Fibroblast of skin of back (primary cell): ENCODE results near the gene SHOC2.

Experiments used
- DNase-seq: peaks from one replicate; pipeline ENCODE4 v3.0.0-alpha.2; 2013

SHOC2 gene

GRCh38 chr10:110946496-110946895 lies 27.1 kb downstream of the SHOC2 start:
- DNase-seq, result no peak

DNA sequence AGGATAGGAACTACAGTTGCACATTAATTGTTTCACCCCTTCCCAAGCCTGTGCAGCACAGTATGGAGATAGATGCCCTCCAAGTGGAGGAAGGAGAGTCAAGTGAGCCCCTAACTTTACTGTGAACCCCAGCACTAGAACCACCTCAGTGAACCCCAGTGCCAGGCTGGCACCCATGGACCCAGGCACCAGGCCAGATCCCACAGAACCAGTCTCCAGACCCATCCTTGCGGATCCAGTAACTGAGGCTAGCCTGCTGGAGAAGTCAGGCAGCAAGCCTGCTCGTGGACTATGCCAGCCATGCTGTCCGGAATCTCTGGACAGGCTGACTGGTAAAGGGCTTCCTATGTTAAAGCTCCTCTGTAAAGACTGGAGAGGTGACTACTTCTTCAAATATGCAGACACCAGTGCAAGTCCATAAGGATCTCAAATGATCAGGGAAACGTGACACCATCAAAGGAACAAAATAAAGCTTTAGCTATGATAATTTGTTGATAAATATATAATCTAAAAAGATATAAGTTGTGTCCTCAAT lies 27.7 kb downstream of the SHOC2 start:
- DNase-seq, result peak; percentile 68

- DNase-seq, result no peak
Measured at GRCh38 chr10:110951381-110951780, 32.0 kb downstream of the SHOC2 start.

- DNase-seq, result no peak
Measured at GRCh38 chr10:110957606-110958005, 38.2 kb downstream of the SHOC2 start.

- no peak for DNase-seq
Measured at GRCh38 chr10:110959379-110960332, 40.3 kb downstream of the SHOC2 start.

DNA sequence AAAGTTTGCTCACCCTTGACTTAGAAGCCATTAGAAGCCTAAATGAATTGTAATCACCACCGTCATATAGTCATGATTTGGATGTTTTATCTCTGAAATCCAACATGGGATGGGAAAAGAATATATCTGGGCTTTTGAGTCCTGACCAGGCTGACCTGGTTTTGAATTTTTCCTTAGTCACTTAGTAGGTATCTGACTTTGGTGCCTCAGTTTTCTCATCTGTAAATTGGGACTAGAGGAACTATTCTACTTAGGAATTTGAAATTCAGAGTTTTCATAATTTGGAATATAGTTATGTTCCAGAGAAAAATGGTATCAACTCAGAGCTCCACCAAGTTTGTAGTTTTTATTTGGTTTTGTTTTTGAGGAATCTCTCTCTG lies 40.9 kb downstream of the SHOC2 start:
- DNase-seq, result no peak

DNA sequence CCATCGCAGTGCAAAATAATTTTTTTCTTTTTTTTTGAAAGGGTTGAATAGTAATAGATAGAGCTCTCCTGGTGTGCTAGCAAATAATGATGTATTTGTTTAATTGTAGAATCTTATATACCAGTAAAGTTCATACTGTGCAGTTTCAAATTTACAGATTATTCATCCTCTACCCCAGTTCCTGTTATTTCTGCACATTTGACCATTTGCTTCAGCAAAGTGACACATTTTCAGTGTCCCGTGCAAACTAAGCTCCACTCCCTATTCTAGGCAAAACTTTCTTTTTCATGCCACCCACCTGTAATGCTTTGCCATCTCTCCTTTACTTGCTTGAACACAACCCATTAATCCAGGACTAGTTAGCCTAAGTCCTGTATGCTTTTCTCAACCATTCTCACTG lies 43.0 kb downstream of the SHOC2 start:
- DNase-seq, result no peak

- no peak for DNase-seq
Measured at GRCh38 chr10:110963162-110963561, 43.8 kb downstream of the SHOC2 start.

DNA sequence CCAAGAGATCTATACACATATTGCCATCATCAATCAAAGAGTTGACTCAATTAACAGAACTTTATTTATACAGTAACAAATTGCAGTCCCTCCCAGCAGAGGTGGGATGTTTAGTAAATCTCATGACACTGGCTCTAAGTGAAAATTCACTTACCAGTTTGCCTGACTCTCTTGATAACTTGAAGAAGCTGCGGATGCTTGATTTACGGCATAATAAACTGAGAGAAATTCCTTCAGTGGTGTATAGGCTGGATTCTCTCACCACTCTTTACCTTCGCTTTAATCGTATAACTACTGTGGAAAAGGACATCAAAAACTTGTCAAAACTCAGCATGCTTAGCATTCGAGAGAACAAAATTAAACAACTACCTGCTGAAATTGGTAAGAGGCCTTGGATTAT lies 45.3 kb downstream of the SHOC2 start:
- DNase-seq, result no peak

GRCh38 chr10:110965216-110965615 lies 45.8 kb downstream of the SHOC2 start:
- no peak for DNase-seq

DNA sequence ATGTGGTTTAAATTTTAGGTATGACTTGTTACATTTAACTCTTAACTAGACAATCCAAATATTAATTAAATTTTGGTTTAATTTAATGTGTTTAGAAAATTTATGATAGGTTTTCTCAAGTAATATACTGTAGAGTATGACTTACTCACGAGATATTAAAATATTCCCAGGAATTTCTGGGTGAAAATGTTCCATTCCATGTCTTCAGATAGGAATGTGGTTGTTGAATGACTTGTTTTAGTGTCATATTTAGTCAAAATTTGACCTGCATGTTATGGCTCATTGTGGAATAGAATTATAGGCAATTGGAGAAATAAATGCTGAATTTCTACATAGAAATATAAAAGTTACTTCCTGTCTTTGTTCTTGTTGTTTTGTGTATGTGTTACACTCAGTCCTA lies 46.7 kb downstream of the SHOC2 start:
- DNase-seq, result peak; percentile 64

GRCh38 chr10:110967009-110967630 lies 47.7 kb downstream of the SHOC2 start:
- DNase-seq, result no peak

DNA sequence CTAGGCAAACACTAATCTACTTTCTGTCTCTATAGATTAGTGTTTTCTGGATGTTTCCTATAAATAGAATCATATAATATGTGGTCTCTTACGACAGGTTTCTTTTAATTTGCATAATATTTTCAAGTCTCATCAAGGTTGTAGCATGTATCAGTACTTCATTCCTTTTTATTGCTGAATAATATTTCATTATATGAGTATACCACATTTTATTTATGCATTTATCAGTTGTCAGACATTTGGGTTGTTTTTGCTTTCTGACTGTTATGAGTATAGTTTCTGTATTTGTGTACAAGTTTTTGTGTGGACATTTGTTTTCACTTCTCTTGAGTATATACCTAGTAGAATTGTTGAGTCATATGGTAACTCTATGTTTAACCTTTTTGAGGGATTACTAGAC lies 48.2 kb downstream of the SHOC2 start:
- DNase-seq, result no peak

GRCh38 chr10:110969183-110969582 lies 49.8 kb downstream of the SHOC2 start:
- DNase-seq, result no peak

DNA sequence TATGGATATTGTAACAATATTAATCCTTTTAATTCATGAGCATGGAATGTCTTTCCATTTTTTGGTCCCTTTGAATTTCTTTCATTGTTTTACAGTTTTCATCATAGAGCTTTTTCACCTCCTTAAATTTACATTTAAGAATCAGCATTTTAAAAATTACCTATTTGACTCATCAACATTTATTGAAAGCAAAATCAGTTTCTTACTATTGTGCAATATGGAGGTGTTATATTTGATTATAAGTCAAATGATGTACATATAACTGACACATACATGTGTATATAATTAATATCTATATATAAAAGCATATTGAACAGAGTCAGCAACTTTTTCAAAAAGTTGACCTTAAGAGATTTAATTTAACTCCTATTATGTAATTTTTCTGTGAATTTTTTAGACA lies 52.2 kb downstream of the SHOC2 start:
- no peak for DNase-seq

DNA sequence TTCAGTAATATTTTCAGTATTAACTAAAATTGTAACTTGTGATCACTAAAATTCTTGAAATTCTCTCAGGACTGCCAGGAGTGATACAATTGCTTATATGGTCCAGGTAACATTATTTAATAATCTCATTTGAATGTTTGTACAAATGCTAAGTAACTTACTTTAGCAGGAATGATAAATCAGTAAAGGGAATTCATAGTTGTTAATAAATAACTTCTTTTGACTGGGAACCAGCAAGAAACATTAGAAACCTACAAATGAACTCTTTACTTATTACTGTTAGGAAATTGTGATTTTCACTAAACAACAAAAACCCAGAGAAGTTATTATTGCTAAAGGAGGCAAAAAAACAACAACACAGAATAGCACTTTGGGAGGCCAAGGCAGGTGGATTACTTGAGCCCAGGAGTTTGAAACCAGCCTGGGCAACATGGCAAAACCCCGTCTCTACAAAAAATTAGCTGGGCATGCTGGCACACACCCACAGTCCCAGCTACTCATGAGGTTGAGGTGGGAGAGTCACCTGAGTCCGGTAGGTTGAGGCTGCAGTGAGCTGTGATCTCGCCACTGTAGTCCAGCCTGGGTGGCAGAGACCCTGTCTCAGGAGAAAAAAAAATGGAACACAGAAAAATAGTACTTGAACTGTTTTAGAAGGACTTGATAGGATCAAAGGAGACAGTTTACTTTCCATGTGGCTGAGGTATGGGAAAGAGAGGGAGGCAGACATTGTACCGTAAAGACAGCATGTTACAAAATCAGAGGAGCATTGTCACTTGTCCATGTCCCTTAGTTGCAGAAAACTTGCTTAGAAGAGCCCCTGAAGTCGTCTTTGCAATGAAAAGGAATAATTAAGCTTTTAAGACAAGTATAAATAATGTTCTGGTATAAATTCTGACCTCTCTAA lies 53.1 kb downstream of the SHOC2 start:
- no peak for DNase-seq

- DNase-seq, result no peak
Measured at GRCh38 chr10:110973400-110973799, 54.0 kb downstream of the SHOC2 start.

DNA sequence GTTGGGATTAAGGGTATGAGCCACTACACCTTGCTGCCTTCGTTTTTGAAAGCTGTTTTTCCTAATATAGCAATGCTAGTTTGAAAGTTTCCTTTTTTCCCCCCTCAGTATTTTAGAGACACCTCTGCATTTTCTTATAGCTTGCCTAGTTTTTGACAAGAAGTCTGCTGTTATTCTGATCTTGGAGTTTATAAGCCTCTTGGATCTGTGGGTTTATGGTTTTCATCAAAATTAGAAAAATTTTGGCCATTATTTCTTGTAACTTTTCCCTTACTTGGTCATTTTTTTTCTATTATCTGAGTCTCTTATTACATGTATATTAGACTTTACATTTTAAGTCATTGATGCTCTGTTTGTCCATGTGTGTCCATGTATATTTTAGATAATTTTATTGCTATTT lies 57.2 kb downstream of the SHOC2 start:
- no peak for DNase-seq

DNA sequence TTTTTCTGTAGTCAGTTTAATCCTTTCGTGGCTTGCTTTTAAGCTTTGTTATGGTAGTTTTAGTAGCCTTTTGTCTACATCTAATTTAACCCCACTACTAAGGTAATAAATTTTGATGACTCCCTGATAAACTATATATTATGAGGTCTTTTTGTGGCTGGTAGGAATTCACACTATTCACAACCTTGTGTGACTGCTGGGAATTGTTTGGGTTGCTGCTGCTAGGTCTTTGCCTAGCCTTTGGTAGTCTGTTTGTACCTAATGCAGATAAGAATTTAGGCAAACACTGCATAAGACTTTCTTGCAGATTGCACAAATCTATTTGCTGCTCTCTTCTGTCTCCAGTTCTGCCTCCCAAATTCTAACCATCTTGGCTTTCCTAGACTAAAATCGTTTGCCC lies 58.3 kb downstream of the SHOC2 start:
- no peak for DNase-seq

- DNase-seq, result no peak
Measured at GRCh38 chr10:110978204-110978603, 58.8 kb downstream of the SHOC2 start.

DNA sequence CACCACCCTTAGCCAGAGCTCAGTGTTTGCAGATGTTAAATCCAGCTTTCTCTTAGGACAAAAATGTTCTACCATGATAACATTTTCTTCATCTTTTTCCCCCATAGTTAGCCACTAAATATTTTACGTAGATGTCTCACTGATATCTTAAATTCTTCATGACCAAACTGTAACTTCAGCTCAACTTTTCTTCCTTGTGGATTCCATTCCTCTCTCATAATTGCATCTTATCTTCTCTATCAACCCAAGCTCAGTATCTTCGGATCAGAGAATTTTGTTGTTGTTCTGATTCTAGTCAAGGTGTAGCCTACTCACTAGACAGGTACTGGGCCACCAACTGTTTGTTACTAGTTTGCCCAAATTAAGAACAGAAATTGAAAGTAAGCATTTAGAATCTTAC lies 60.2 kb downstream of the SHOC2 start:
- DNase-seq, result no peak

GRCh38 chr10:110980807-110981206 lies 61.4 kb downstream of the SHOC2 start:
- no peak for DNase-seq

DNA sequence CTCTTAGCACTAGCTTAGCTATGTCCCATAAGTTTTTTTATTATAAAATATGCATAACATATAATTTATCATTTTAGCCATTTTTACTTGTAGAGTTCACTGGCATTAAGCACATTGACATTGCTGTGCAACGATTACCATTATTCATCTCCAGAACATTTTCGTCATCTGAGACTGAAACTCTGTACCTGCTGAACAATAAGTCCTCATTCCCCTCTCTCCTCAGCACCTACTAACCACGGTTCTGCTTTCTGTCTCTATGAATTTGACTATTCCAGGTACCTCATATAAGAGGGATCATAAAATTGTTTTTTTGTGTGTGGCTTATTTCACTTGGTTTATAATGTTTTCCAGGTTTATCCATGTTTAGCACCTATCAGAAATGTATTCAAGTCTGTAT lies 64.1 kb downstream of the SHOC2 start:
- no peak for DNase-seq
